GM18907 (cell line): Measurements from ENCODE around the gene ARHGEF7.

Experiments
- ATAC-seq: cut with Tn5 transposase; IDR thresholded peaks from one replicate; pipeline ENCODE4 v1.9.1; 2021; ENCODE audit warnings: mild to moderate bottlenecking, moderate library complexity; ENCODE audit not compliant: unreplicated experiment

ARHGEF7 gene

GRCh38 chr13:111322001-111322915, 207.1 kb downstream of the ARHGEF7 start:
- ATAC-seq, result no peak

GRCh38 chr13:111322916-111323331, 207.8 kb downstream of the ARHGEF7 start:
- no peak for ATAC-seq

- no peak for ATAC-seq
These were observed 208.4 kb downstream of the ARHGEF7 start for GRCh38 chr13:111323549-111323948.

- ATAC-seq, result no peak
These were observed 209.0 kb downstream of the ARHGEF7 start for GRCh38 chr13:111323950-111324651.

GRCh38 chr13:111324736-111325135, 209.6 kb downstream of the ARHGEF7 start:
- ATAC-seq, result no peak

GRCh38 chr13:111325146-111325890, 210.2 kb downstream of the ARHGEF7 start:
- ATAC-seq, result no peak

GRCh38 chr13:111325941-111326620, 211.0 kb downstream of the ARHGEF7 start:
- no peak for ATAC-seq

- no peak for ATAC-seq
These were observed 211.5 kb downstream of the ARHGEF7 start for GRCh38 chr13:111326621-111326965.

- no peak for ATAC-seq
These were observed 212.0 kb downstream of the ARHGEF7 start for GRCh38 chr13:111326981-111327642.

- no peak for ATAC-seq
These were observed 212.8 kb downstream of the ARHGEF7 start for GRCh38 chr13:111327730-111328573.

GRCh38 chr13:111328574-111329410, 213.7 kb downstream of the ARHGEF7 start:
- ATAC-seq, result no peak

GRCh38 chr13:111329641-111330040, 214.5 kb downstream of the ARHGEF7 start:
- no peak for ATAC-seq

- no peak for ATAC-seq
These were observed 215.0 kb downstream of the ARHGEF7 start for GRCh38 chr13:111330066-111330610.

GRCh38 chr13:111335298-111335697, 220.2 kb downstream of the ARHGEF7 start:
- ATAC-seq, result no peak

- no peak for ATAC-seq
These were observed 221.6 kb downstream of the ARHGEF7 start for GRCh38 chr13:111336666-111337065.

- ATAC-seq, result no peak
These were observed 222.1 kb downstream of the ARHGEF7 start for GRCh38 chr13:111337206-111337605.

- no peak for ATAC-seq
These were observed 222.6 kb downstream of the ARHGEF7 start for GRCh38 chr13:111337741-111338140.

- no peak for ATAC-seq
These were observed 223.7 kb downstream of the ARHGEF7 start for GRCh38 chr13:111338841-111339240.
